HG03442 (cell line): Measurements from ENCODE around the gene SYT2.
"Not testable (repeated sequence)": the region's sequence is repeated elsewhere in the genome, so short reads cannot be mapped to it uniquely, and the experiment has no call there.

Experiments used
- ATAC-seq: cut with Tn5 transposase; IDR thresholded peaks from one replicate; pipeline ENCODE4 v1.9.1; 2021; ENCODE audit warnings: mild to moderate bottlenecking, moderate library complexity; ENCODE audit not compliant: unreplicated experiment

The SYT2 gene

DNA sequence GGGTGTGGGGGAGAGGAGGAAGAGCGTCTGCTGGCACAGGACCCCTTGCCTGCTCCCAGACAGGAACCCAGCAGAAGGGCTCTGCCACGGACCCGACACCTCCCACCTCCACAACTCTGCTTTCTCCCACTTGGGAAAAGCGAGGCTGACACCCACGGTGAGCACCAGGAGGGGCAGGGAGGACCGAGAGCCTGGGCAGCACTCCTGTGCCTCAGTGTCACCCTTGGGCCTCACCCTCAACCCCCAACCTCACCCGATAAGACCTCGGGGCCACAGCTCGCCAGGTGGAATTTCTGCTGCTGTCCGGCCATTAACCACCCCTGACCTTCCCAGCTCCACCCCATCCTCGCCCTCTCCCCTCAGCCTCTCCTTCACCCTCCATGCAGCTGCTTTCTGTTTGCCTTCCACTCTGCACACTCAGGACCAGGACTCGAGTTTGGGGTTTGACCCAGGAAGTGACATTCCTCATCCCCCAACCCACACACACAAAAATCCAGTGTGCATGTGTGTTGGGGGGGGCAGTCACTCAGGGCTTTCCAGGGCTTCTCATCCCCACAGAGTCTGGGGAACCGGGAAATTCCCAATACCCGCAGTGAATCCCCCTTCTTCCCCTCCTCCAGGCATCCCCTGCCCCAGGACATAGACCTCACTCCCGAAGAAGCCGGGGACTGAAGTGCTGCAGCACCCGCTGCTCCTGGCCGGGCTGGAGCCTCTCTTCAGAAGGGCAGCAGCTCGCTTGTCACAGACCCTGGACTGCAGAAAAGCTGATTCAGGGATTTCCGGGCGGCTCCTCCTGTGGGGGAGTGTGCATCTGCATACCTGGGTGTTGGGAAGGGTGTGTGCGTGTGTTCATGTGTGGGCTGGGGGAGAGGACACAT lies 65.8 kb downstream of the SYT2 start:
- no peak for ATAC-seq

DNA sequence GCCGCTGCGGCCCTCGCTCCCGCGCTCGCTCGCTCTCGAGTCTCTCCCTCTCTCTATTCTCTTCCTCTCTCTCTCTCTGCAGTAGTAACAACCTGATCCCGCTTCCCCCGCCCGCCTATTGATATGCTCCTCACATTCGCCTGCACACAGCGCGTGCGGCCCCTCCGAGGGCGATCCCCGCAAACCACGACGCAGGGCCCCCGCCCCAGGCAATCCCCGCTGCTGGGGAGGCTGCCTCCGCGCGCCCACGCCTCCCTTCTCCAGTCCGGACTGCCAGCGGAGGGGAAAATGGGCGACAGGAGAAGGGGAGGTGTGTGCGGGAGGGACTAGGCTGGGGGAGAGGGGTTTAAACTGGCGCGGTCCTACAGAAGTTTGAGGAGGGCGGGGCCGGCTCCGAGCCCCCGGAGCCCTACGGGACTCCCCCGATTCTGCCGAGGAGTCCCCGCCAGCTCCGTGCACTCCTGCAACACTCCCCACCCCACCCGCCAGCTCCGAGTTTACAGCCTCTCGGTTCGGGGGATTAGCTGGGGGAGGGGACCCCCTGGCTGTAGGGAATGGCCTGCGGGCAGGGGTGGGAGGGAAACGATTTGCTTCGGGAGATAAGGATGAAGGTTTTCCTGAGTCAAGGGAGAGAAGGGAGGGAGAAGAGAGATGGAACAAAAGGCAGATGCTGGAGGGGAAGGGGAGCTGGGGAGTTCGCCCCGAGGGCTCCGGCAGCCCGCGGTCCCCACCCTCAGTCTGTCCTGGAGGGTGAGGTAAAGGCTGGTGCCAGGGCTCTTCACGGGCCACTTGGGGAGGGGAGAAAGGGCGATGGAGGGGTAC lies 66.6 kb downstream of the SYT2 start:
- ATAC-seq, result no peak

GRCh38 chr1:202642619-202643291 lies 67.5 kb downstream of the SYT2 start:
- ATAC-seq, result no peak

GRCh38 chr1:202642212-202642611 lies 68.0 kb downstream of the SYT2 start:
- no peak for ATAC-seq

DNA sequence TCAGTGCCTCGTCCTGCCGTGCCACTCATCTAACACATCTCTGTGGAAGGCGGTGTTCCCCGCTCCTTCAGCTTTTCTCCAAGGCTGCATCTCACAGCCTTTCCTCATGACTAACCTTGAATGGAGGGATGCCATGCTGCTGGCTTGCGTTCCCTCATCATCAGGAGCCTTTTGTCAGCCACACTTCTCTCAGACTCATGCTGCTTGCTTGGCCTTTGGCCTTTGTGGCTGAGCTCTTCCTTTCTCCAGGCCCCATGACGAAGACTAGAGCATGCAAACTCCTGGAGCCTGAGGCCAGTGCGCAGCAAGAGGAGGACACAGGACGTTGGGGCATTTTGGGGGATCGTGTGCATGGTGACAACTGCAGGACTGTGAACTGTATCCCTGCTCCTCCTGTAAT lies 70.8 kb downstream of the SYT2 start:
- no peak for ATAC-seq

DNA sequence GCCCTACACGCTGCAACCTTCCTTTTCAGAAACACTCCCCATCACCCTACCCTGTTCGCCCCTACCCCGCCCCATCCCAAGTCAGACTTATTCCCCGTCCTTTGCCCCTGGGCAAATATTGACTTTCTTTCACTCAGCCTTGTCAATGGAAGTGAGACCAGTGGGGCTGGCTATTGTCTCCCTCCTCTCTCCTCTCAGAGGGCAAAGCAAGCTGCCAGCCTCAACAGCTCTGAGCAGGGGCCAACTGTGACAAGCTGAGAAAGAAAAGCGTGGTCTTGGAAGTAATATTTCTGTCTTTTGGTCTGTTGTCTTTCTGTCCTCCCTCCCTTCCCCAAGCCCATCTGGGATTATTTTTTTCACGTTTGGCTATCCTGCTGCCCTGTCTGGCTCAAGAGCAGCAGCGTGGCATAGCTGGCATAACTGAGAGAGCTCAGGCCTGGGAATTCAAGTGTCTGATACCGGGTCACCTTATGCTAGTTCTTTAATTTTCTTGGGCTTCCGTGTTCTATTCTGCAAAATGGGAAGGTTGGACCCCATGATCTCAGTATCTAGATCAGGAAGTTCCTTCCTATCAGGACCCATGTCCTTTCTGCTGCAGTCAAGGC lies 71.5 kb downstream of the SYT2 start:
- not testable (repeated sequence) for ATAC-seq

DNA sequence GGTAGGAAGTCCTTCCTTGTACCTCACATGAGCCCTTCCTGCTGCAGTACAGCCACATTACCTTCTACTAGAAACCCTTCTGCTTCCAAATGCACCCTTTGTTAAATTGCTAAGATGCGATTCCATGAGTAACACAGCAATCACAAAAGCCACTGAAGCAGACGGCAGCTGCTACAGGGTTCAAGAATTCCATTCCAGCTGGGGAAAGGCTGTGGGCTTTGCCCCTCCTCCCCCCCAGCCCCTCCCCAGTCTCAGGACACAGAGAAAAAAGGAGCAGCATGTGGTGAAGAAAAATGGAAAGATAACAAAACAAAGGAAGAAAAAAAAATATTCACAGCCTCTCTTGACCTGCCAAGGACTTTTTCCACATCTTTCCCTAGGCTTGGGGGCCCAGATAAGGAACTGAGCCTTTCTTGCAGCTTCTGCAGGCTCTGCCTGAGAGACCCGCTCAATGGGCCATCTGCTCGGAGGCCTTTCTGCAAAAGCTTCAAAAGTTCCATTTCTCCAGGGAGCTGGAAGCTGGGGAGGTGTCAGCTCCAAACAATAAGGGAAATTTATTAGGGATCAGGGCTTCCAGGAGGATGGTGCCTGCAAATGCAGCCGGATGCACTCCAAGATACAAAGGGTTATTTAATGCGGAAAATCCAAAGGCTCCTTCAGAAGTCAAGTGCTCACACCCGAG lies 72.1 kb downstream of the SYT2 start:
- no peak for ATAC-seq

DNA sequence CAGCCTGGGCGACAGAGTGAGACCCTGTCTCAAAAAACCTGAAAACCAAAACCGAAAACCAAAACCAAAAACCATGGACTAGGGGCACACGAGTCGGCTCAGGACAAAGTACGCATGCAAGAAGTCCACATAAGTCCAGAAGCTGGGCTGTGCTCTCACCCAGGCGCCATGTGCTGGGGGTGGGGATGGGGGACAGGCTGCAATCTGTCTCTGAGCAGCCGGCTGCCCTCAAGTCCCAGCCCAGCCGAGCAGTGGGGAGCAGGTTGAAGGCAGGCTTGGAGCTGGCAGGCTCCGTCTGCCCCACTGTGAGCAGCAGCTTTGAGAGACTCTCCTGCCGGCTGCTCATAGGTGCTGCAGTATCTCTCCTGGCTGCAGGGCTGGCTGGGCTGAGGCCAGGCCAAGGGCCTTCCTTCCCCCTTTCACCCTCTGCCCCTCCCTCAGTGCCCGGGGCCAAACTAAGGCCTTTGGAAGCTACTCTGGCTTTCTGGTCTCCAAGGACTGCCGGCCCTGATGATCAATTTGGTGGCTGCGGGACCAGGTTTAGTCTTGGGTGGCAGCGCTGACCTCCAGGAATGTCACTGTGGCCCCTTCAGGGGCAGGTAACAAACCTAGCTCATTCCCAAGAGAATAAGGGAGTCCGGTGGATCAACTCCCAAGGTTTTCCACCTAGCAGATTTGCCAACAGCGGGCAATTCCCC lies 72.8 kb downstream of the SYT2 start:
- ATAC-seq, result not testable (repeated sequence)

GRCh38 chr1:202636171-202636570 lies 74.1 kb downstream of the SYT2 start:
- ATAC-seq, result not testable (repeated sequence)

- no peak for ATAC-seq
These were observed 78.0 kb downstream of the SYT2 start for GRCh38 chr1:202632241-202632640.

DNA sequence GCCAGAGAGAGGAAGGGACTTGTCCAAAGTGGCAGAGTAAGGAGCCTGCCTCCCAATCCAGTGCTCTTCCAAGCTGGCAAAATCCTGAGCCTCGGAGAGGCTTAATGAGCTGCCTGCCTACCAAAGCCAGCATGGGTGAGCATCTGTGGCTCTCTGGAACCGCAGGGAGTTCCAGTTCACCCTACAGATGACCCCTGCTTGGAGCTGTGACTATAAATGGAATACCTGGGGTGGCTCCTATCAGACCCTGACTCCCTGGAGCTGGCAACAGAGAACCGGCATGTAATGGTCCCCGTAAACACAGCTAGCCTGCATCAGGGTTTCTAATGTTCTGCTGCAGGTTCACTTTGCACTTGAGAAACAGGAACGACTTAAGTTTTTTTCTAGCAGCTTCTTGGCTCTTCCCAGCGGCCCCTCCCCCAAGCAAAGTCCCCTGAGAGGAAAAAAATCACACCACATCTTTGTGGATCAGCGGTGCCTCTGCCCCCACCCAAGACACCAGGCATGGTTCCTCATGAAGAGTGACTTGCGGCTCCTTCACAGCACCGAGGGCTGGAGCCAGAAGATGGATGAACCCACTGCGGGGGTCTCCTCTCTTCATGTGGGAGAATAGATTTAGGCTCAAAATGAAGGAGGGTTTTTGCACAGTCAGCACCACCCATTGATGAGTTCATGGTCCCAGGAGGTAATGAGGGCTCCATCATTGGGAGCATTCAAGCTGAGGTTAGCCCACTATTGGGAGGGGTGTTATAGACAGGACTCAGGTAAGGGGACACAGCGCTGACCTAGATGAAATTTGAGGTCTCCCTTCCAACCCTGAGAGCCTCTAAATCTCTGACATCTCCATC lies 79.0 kb downstream of the SYT2 start:
- no peak for ATAC-seq

DNA sequence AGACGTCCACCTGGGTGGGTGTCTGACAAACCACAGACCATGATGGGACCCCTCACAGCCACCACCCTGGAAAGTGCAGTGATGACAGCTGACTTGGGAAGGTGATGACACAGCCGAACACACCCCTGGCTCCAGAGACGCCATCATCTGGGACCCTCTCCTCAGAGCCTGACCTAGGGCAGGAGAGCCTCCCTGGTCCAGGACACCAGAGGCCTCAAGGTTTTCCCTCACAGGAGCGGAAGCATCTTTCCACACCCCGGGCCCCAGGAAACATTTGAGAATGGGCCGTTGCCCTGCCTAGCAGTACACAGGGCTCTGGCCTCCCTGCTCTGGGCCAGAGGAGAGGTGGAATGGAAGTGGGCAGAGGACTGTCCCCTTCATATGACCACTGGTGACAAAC lies 79.7 kb downstream of the SYT2 start:
- ATAC-seq, result no peak

GRCh38 chr1:202630096-202630495 lies 80.2 kb downstream of the SYT2 start:
- not testable (repeated sequence) for ATAC-seq

DNA sequence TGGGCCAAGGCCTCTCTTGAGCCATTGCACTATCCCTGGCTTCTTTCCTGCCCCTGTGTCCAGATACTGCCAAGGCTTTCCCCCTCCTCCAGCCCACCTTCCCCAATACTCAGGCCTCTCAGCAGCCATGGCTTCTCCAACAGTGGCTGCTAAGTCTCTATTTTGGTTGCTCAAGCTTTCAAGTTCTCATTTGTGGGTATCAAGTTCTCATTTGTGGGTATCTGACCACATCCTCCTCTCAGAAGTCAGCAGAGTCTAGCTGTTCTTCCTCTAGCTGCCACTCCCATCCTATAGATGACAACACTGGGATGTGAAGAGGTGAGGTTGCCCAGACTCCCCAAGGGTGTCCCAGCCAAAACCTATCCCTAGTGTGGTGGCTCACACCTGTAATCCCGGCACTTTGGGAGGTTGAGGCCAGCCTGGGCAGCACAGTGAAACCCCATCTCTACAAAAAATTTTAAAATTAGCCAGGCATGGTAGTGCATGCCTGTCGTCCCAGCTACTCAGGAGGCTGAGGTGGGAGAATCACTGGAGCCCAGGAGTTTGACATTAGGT lies 80.9 kb downstream of the SYT2 start:
- peak; percentile 53 for ATAC-seq

GRCh38 chr1:202628646-202629215 lies 81.5 kb downstream of the SYT2 start:
- ATAC-seq, result no peak

- ATAC-seq, result no peak
These were observed 82.3 kb downstream of the SYT2 start for GRCh38 chr1:202627841-202628565.

GRCh38 chr1:202627036-202627435 lies 83.2 kb downstream of the SYT2 start:
- not testable (repeated sequence) for ATAC-seq
